ENCODE measurements around the gene C6orf132. TPM values are rescaled to one million over a fixed set of nuclear protein-coding genes. Genes with fewer than 3 reads are reported as not detected.
A peak's percentile ranks its signal among the peaks of the same experiment; 100 is the strongest.

C6orf132 gene, protein sequence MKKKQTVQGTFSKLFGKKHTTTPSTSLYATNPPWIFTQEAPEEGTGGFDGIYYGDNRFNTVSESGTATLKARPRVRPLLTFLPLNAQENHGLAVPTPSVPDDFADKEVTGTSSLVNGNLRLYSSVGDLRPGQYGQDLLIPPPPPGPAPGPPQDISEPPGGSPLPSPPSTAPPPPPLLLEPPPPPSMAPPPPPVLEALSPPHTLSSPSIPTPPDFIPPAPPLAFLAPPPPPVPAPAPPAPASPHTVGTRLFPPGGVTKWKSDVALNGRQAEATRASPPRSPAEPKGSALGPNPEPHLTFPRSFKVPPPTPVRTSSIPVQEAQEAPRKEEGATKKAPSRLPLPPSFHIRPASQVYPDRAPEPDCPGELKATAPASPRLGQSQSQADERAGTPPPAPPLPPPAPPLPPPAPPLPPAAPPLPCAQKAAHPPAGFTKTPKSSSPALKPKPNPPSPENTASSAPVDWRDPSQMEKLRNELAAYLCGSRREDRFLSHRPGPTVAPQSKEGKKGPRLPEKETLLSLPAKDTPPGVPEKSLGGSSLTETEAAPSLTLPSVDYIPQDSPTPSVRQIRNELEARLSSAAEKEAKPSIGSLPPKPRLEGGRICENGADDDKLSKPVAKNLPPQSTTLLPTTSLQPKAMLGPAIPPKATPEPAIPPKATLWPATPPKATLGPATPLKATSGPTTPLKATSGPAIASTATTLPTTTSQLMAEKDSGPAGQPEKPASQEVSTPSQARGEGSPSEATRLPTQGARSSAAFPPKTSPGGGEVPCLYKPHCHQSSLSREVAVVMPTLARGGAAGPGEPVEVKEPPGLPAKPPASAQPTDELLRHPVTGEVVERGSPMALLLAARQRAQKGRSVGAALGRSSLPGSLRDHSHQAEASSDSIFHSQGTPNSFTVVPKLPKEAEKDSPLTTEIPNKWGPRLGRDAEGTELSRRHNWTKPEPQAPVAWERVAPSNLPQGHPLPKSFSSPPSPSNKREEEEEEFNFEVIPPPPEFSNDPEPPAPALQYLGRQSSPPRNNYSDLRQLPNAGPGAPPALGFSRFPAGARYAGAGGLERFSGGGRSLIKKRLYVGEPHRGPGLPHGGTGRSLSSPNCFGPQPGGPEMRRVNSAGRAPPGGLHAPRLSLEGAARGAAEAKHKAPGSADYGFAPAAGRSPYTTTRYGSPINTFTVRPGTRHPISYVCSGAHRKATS
- total RNA-seq = 1 to 10 TPM in 3 of 4 donors, under 1 TPM in 1; 0.83 to 2.1 (median 1.6) TPM

DNA sequence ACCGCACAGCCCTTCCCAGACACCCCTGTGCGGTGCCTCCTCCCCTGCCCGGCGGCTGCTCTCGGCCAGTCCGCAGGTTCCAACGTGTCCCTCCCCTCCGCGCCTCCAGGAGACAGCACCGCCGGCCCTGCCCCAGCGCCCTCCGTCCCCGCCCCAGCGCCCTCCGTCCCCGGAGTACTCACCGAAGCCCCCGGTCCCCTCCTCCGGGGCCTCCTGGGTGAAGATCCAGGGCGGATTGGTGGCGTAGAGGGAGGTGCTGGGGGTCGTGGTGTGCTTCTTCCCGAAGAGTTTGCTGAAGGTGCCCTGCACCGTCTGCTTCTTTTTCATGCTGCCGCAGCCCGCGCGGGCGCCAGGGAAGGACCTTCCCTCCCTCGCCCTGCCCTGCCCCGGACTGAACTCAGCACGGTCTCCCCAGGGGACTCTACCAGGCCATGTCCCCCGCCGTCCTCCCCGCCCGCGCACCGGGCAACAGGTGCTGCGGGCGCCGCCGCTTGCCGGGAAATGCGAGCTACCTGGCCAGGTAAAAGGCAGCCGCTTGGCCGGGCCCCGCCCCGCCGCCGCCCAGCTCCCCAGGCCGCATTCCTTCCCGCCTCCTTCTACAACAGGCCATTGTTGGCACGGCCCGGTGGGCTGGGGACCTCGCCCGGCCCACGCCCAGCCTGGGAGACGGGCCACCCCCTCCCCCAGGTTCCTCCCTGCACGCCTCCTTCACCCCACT lies at the start of gene C6orf132:
C6orf132 (minus strand) TSS at position 503 of the 718 bp plus-strand sequence; CDS start at position 327, 176 bp downstream.
- peak within 1 kb of the TSS; percentile 51 to 64 (median 54) for H3K4me3 ChIP-seq
- intact Hi-C loops (cut with DNase I) = no loop called here
- no peaks in the 10 kb centered on the region for H3K36me3 ChIP-seq
- TF ChIP-seq EP300 (IDR thresholded peaks at IDR 0.05) = no peak
- TF ChIP-seq POLR2A (IDR thresholded peaks at IDR 0.05; ENCODE audit: low read depth) = no peak
- TF ChIP-seq CTCF (IDR thresholded peaks at IDR 0.05) = no peak
- no peak for TF ChIP-seq POLR2AphosphoS5 (IDR thresholded peaks at IDR 0.05)
- H3K4me1 ChIP-seq = peaks cover 12 to 17% (median 14%) of the 10 kb centered on the region in 4 donors
- DNase-seq (ENCODE audit: extremely low spot score) = no peak
- H3K27ac ChIP-seq (replicated peaks in 1 of 4) = peak within 1 kb of the TSS; percentile 49 to 72 (median 58)
- peaks cover 0 to 66% (median 20%) of the 10 kb centered on the region in 4 donors for H3K27me3 ChIP-seq
- no peaks in the 10 kb centered on the region for H3K9me3 ChIP-seq
- 7% methylated on average over 21 of the region's 60 CpGs for WGBS

DNA sequence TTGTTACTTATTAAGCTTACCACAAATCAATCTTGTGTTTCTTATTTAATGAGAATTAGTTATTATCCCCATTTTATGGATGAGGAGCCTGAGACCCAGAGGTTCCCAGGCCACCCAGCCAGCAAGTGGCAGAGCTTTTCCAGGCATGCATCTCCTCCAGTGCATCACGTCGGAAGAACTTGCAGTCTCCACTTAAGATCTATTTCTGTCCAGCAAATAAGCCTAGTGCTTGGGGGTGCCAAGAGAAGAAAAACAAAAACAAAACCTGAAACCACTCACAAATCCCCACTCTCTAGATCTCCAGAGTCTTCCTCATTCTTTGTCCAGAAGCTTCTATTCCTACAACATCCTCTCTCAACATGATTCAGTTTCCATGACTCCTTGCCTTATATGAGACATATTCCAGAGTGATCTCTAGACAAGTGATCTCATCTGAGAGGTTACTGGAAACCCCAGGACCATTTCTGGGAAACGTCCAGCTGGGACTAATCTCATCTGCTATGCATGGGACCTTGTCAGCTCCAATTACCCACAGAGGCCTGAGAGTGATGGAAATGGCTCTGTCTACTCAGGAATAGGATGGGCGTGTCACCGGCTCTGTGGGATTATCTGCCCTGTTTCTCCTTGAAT lies 48.2 kb upstream of the C6orf132 start:
- intact Hi-C loops (cut with DNase I) = no loop called here
- no peak for DNase-seq (ENCODE audit: extremely low spot score)
- WGBS = 71% methylated on average over 5 of the region's 5 CpGs

DNA sequence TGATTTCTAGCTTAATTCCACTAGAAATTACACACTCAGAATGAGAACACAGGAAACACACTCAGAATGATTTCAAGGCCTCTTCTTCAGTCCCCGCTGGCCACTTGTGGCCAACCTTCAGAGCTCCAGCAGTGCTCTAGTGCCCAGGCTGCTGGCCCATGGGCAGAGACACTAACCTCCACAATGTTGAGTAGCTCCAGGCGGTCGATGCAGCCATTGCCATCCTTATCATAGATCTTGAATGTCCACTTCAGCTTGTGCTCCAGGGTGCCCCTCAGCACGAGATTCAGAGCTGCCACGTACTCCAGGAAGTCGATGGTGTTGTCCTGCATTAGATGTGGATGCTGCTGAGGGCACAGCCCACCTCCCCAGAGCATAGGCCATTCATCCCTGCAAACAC lies 46.0 kb upstream of the C6orf132 start:
- no peaks in the 10 kb centered on the region for H3K27me3 ChIP-seq
- no peak for TF ChIP-seq POLR2AphosphoS5 (IDR thresholded peaks at IDR 0.05)
- TF ChIP-seq EP300 (IDR thresholded peaks at IDR 0.05) = no peak
- no peak for TF ChIP-seq POLR2A (IDR thresholded peaks at IDR 0.05; ENCODE audit: low read depth)
- no peak for TF ChIP-seq CTCF (IDR thresholded peaks at IDR 0.05)
- H3K4me1 ChIP-seq = no peaks in the 10 kb centered on the region
- H3K27ac ChIP-seq (replicated peaks in 1 of 4) = no peak overlapping the region
- H3K4me3 ChIP-seq = no peak overlapping the region
- DNase-seq (ENCODE audit: extremely low spot score) = no peak
- 87% methylated on average over 6 of the region's 6 CpGs for WGBS
- no peaks in the 10 kb centered on the region for H3K9me3 ChIP-seq
- intact Hi-C loops (cut with DNase I) = no loop called here
- H3K36me3 ChIP-seq = no peaks in the 10 kb centered on the region

More for the DNA sequence above, 48.2 kb upstream of the C6orf132 start:
- no peaks in the 10 kb centered on the region for H3K9me3 ChIP-seq
- no peak overlapping the region for H3K4me3 ChIP-seq
- TF ChIP-seq POLR2AphosphoS5 (IDR thresholded peaks at IDR 0.05) (no peak), EP300 (IDR thresholded peaks at IDR 0.05) (no peak), POLR2A (IDR thresholded peaks at IDR 0.05; ENCODE audit: low read depth) (no peak), CTCF (IDR thresholded peaks at IDR 0.05) (no peak)
- H3K4me1 ChIP-seq = no peaks in the 10 kb centered on the region
- H3K27me3 ChIP-seq = no peaks in the 10 kb centered on the region
- no peak overlapping the region for H3K27ac ChIP-seq (replicated peaks in 1 of 4)
- H3K36me3 ChIP-seq = no peaks in the 10 kb centered on the region

DNA sequence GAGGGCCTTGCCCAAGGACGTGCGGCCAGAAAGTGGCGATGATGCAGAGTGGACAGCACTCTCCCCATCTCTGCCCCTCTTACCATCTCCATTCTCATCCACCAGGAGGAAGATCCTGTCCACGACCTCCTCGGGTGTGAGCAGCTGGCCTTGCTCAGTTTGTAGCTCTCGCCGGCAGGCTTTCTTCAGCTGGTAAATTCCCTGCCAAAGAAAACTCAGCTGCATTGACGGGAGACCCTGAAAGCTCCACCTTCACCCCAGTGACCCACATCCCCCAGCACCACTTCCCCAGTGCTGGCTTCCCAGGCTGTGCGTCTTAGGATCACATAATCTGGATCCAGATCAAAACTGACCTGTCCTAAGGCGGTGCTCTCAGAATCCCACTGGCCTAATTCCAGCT lies 43.2 kb upstream of the C6orf132 start:
- intact Hi-C loops (cut with DNase I) = no loop called here
- Histone ChIP-seq H3K27ac (replicated peaks in 1 of 4) (no peak overlapping the region), H3K27me3 (no peaks in the 10 kb centered on the region), H3K36me3 (no peaks in the 10 kb centered on the region), H3K4me1 (no peaks in the 10 kb centered on the region), H3K9me3 (no peaks in the 10 kb centered on the region), H3K4me3 (no peak overlapping the region)
- WGBS = 62% methylated on average over 10 of the region's 10 CpGs
- DNase-seq (ENCODE audit: extremely low spot score) = no peak
- TF ChIP-seq EP300 (IDR thresholded peaks at IDR 0.05) (no peak), CTCF (IDR thresholded peaks at IDR 0.05) (no peak), POLR2AphosphoS5 (IDR thresholded peaks at IDR 0.05) (no peak), POLR2A (IDR thresholded peaks at IDR 0.05; ENCODE audit: low read depth) (no peak)

Measured in esophagus muscularis mucosa (tissue), 4 donors.